K562 (cell line): ENCODE data around the gene ADGRG1. TPM values are rescaled to one million over a fixed set of nuclear protein-coding genes. Genes with fewer than 3 reads are reported as not detected.
"Not testable (repeated sequence)": the region's sequence is repeated elsewhere in the genome, so short reads cannot be mapped to it uniquely, and the experiment has no call there.

ENCODE experiments used
- ATAC-seq: fragments of 200-7000 bp; cut with Tn5 transposase; 3 replicates; pipeline ENCODE4 v1.9.1; 2020; ENCODE audit warnings: moderate library complexity
- BruUV-seq: library from RNA; stranded (reverse); fragments of 400-500 nt; replicated peaks from 2 replicates; lab custom pipeline; 2021; lab: Mats Ljungman, UMichigan
- CTCF ChIA-PET: fragments of 300-600 bp; formaldehyde crosslinking; extraction: SDS; loops from one replicate; lab custom pipeline; 2021; ENCODE audit warnings: low intra/inter-chr PET ratio; lab: Yijun Ruan, JAX
- POLR2A ChIA-PET: fragments of 300-600, 350-650 bp; sonication (Branson Sonifier 250); formaldehyde crosslinking; extraction: SDS; loops from one replicate; lab custom pipeline; 2021; ENCODE audit warnings: antibody characterized with exemption, inconsistent platforms; lab: Yijun Ruan, JAX
- DNase-seq, 4 experiments: peaks; one replicate each; pipeline versions ENCODE4 v3.0.0 to v3.0.0-alpha.2; 2011 to 2018; ENCODE audit warnings: low spot score in 3 of 4, mixed read lengths in 3 of 4; ENCODE audit errors: extremely low read depth in 1 of 4
- FAIRE-seq: peaks from 2 replicates; lab custom pipeline; 2011; peaks lifted over from hg19 to GRCh38; lab: Jason Lieb, UNC
- H2AFZ ChIP-seq: 2 replicates; pipeline ENCODE4 v1.6.0; 2011; ENCODE audit warnings: low read depth, low read length, control low read depth, inconsistent platforms
- H3K27ac ChIP-seq: fragments of 200-600 bp; 3 replicates; pipeline ENCODE4 v1.8.0; 2011; ENCODE audit warnings: low read depth, mild to moderate bottlenecking, control low read depth, inconsistent platforms, low read length, moderate library complexity, mixed read lengths; ENCODE audit errors: extremely low read depth
- H3K27me3 ChIP-seq, 2 experiments: fragments of 300-600 bp in 1 of 2; 2 replicates in 1 of 2; 3 replicates in 1 of 2; pipeline versions ENCODE4 v1.6.0 to v1.8.0; 2011; ENCODE audit warnings: inconsistent platforms in 2 of 2, low read length in 2 of 2, mild to moderate bottlenecking in 1 of 2, mixed read lengths in 1 of 2, moderate library complexity in 1 of 2; ENCODE audit not compliant: control insufficient read depth in 2 of 2, insufficient read depth in 2 of 2
- H3K36me3 ChIP-seq: fragments of 300-600 bp; 3 replicates; pipeline ENCODE4 v1.8.0; 2011; ENCODE audit warnings: mild to moderate bottlenecking, low read length, inconsistent platforms; ENCODE audit not compliant: control insufficient read depth, insufficient read depth
- H3K4me1 ChIP-seq, 2 experiments: fragments of 200-600 bp in 1 of 2; replicated peaks in 1 of 2; 2 replicates in 1 of 2; 3 replicates in 1 of 2; pipeline versions ENCODE4 v1.5.1 to v1.8.0; 2011; ENCODE audit warnings: inconsistent platforms in 2 of 2, low read length in 2 of 2, mild to moderate bottlenecking in 1 of 2, mixed read lengths in 1 of 2, moderate library complexity in 1 of 2; ENCODE audit not compliant: control insufficient read depth in 2 of 2, insufficient read depth in 2 of 2
- H3K4me2 ChIP-seq: 2 replicates; pipeline ENCODE4 v1.6.1; 2011; ENCODE audit warnings: low read length, control low read depth, inconsistent platforms, mixed read lengths; ENCODE audit not compliant: insufficient read depth
- H3K4me3 ChIP-seq: fragments of 200-600 bp; sonication (generic), shearing (Covaris generic); 2 replicates; pipeline ENCODE4 v1.5.1; 2016; ENCODE audit warnings: control low read depth, inconsistent platforms
- H3K79me2 ChIP-seq: fragments of 200-600 bp; 3 replicates; pipeline ENCODE4 v1.8.0; 2011; ENCODE audit warnings: low read length, inconsistent platforms; ENCODE audit not compliant: control insufficient read depth, insufficient read depth
- H3K9ac ChIP-seq, 2 experiments: 2 replicates each; pipeline versions ENCODE4 v1.6.0 to v1.6.1; 2011; ENCODE audit warnings: low read depth in 2 of 2, low read length in 2 of 2, control low read depth in 1 of 2, inconsistent platforms in 1 of 2, mild to moderate bottlenecking in 1 of 2, mixed read lengths in 1 of 2; ENCODE audit not compliant: insufficient read depth in 1 of 2
- H3K9me1 ChIP-seq: one replicate; pipeline ENCODE4 v1.6.0; 2011; ENCODE audit warnings: inconsistent platforms, mild to moderate bottlenecking, low read length, moderate library complexity; ENCODE audit not compliant: control insufficient read depth, insufficient read depth
- H3K9me3 ChIP-seq: replicated peaks from 2 replicates; pipeline ENCODE4 v1.5.1; 2011; ENCODE audit warnings: low read depth, low read length, inconsistent platforms; ENCODE audit not compliant: control insufficient read depth, insufficient read depth
- H4K20me1 ChIP-seq: replicated peaks from 2 replicates; pipeline ENCODE4 v1.6.1; 2011; ENCODE audit warnings: low read length, inconsistent platforms, mixed read lengths; ENCODE audit not compliant: control insufficient read depth, insufficient read depth
- C11orf30 ChIP-seq: fragments of 450-650 bp; IDR thresholded peaks from 2 replicates; pipeline ENCODE4 v1.6.1; 2016; ENCODE audit warnings: low read depth, mild to moderate bottlenecking
- MAFG ChIP-seq: fragments of 450-650 bp; conservative IDR thresholded peaks from 2 replicates; pipeline ENCODE4 v1.6.1; 2016; ENCODE audit warnings: missing genetic modification characterization, missing compliant biosample characterization
- RBM25 ChIP-seq: fragments of 200-400 bp; formaldehyde crosslinking; IDR thresholded peaks from 2 replicates; pipeline ENCODE4 v1.6.1; 2018; ENCODE audit warnings: low read length, low read depth, moderate library complexity; ENCODE audit not compliant: severe bottlenecking
- ZNF316 ChIP-seq: fragments of 450-650 bp; IDR thresholded peaks from 2 replicates; pipeline ENCODE4 v1.6.1; 2016
- ZNF507 ChIP-seq: conservative IDR thresholded peaks from 2 replicates; pipeline ENCODE4 v1.6.1; 2017; ENCODE audit warnings: missing genetic modification characterization, missing compliant biosample characterization
- ZNF609 ChIP-seq: sonication (generic); formaldehyde crosslinking; IDR thresholded peaks from 2 replicates; pipeline ENCODE4 v1.8.1; 2023; ENCODE audit warnings: missing genetic modification reagents, mild to moderate bottlenecking, borderline replicate concordance
- whole genome bisulfite sequencing: fragments of 100-300 bp; shearing (Covaris generic); methylation state at CpG from one replicate; pipeline ENCODE4 v1.1.6; 2016; ENCODE audit warnings: low coverage, mixed read lengths; ENCODE audit not compliant: insufficient coverage; ENCODE audit errors: missing lambda C conversion rate; 5-methylcytosine and 5-hydroxymethylcytosine counted together
- in situ Hi-C: fragments of 300-500 bp; cut with MboI; formaldehyde crosslinking; loops from 4 replicates; pipeline ENCODE4 v1.15.0; 2018; ENCODE audit warnings: inconsistent platforms, mixed read lengths
- intact Hi-C: fragments of 100-400 bp; cut with micrococcal nuclease; formaldehyde crosslinking; loops from 2 replicates; pipeline ENCODE4 v1.14.2; 2022
- polyA plus RNA-seq, 8 experiments: library from polyadenylated mRNA; depleted of rRNA in 4 of 8; stranded (reverse) in 5 of 8; unstranded in 3 of 8; fragments of >200 nt; fragmentation: Nextera tagmentation in 2 of 8; fragmentation: Illumina TruSeq in 1 of 8; extraction: Ambion mirVana in 2 of 8; extraction: Trizol in 1 of 8; gene quantifications; 2 replicates each; pipeline versions ENCODE4 v1.2.1 to v1.2.3, GENCODE V29; 2011 to 2014; ENCODE audit warnings: inconsistent platforms in 1 of 8, missing spikeins in 1 of 8
- total RNA-seq, 7 experiments: library from RNA; depleted of rRNA in 6 of 7; stranded (reverse); fragments of >200 nt in 6 of 7; fragmentation: Illumina TruSeq in 2 of 7; extraction: Trizol in 2 of 7; gene quantifications; 2 replicates each; pipeline versions ENCODE4 v1.2.1 to v1.2.3, GENCODE V29; 2011 to 2021; ENCODE audit warnings: low replicate concordance in 1 of 7

The ADGRG1 gene
- total and polyA plus RNA-seq, 9 of the 15 experiments (the other 6 are each of a cell fraction or from before 2014, with no cell fraction given): 0.04 to 0.31 (median 0.16) TPM; not detected in 6

GRCh38 chr16:57596234-57596633, 32.2 kb upstream of the ADGRG1 start:
- WGBS: 4% methylated on average over 4 of the region's 4 CpGs
- H4K20me1 ChIP-seq, H2AFZ ChIP-seq, H3K27ac ChIP-seq, BruUV-seq, H3K4me2 ChIP-seq, ATAC-seq, H3K9me1 ChIP-seq, H3K36me3 ChIP-seq, in situ Hi-C loops, H3K9me3 ChIP-seq, POLR2A ChIA-PET, H3K79me2 ChIP-seq, DNase-seq, H3K4me3 ChIP-seq, H3K9ac ChIP-seq, H3K27me3 ChIP-seq, FAIRE-seq: not testable (repeated sequence)
- TF ChIP-seq C11orf30 (peak; percentile 53; the same call in 1 of the 2 replicates), MAFG (tag) (0 out of 2 replicates have a peak, but pooled peaks have one; percentile 32), ZNF316 (peak; percentile 68)
- peaks cover 6 to 11% of the 10 kb centered on the region in 2 experiments; a peak in 4 of 5 replicates for H3K4me1 ChIP-seq
- CTCF ChIA-PET: interaction anchor here (1.2 kb wide), 1 partner anchor 53 kb away, joined by 4 read pairs; no protein-coding TSS in a partner anchor
- intact Hi-C loops: loop anchor here (10.0 kb wide), 1 partner anchor 269 kb away; no protein-coding TSS in a partner anchor

DNA sequence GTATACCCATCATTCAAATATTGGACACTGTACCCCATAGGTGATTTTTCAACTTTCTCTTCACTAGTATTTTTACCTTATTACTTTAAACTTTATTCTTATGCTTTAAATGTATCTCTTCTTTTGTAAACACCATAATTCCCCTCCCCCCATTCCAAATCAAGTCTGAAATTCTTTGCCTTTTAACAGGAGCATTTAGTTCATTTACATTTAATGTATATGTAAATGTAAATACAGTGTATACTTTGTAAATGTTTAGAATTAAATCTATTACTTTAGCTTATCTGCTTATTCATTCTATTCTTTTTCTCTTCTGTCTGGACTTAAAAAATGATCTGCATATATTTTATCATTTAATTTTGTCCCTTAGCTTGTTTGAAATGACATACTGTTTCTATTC, 30.0 kb upstream of the ADGRG1 start:
- Histone ChIP-seq H3K36me3 (no peaks in the 10 kb centered on the region), H3K4me2 (no peak overlapping the region), H2AFZ (no peak overlapping the region), H3K27me3 (no peaks in the 10 kb centered on the region), H3K9me3 (no peaks in the 10 kb centered on the region; the same call in 1 of the 2 replicates), H3K27ac (no peak overlapping the region), H3K79me2 (no peaks in the 10 kb centered on the region), H3K4me1 (peaks cover 8 to 28% of the 10 kb centered on the region in 2 experiments; a peak in 4 of 5 replicates), H4K20me1 (no peaks in the 10 kb centered on the region), H3K9ac (no peak overlapping the region), H3K4me3 (no peak overlapping the region), H3K9me1 (no peaks in the 10 kb centered on the region)
- ChIA-PET CTCF (interaction anchor here (0.6 to 4.9 kb wide), 2 partner anchors 50 to 159 kb away, joined by 3 to 32 read pairs; no protein-coding TSS in a partner anchor), POLR2A (no interaction called here)
- ATAC-seq (no peak), FAIRE-seq (no peak), DNase-seq (no peak)
- TF ChIP-seq RBM25 (peak; percentile 39), ZNF609 (CRISPR knock-in tag) (no peak), ZNF507 (tag) (peak; percentile 97)
- BruUV-seq: no TSS peak
- intact Hi-C loops: loop anchor here (10.0 kb wide), 1 partner anchor 266 kb away; no protein-coding TSS in a partner anchor
- in situ Hi-C loops: no loop called here
